ENCODE data around the gene SERINC2. TPM values are rescaled to one million over a fixed set of nuclear protein-coding genes. Genes with fewer than 3 reads are reported as not detected.
A peak's percentile ranks its signal among the peaks of the same experiment; 100 is the strongest.
"Not testable (repeated sequence)": the region's sequence is repeated elsewhere in the genome, so short reads cannot be mapped to it uniquely, and the experiment has no call there.

Gene SERINC2
- total RNA-seq, 1 experiment from 2014 or later: 18.9 TPM

DNA sequence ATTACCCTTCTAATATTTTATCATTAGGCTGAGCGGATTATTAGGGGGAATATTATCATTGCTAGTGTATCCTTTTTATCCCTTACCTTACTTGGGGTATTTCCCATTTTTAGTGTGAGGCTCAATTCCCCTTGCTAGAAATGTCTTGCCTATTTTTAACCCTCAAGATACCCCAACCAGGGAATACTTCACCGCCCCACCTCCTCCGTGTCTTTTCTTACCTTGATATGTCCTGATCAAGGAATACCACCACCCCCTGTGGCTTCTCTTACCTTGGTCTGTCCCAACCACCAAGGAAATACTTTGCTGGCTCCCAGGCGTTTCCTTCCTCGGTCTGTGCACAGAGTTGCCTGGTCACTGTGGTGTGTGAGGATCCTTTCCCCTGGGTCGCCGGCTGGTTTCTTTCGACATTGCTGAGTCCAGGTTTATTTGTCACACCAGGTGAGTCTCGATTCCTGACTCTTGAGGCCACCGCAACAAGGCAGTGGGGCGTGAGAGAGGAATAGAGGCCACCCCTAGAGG, 57.8 kb downstream of the SERINC2 start:
- DNase-seq (ENCODE audit: low spot score): no peak

DNA sequence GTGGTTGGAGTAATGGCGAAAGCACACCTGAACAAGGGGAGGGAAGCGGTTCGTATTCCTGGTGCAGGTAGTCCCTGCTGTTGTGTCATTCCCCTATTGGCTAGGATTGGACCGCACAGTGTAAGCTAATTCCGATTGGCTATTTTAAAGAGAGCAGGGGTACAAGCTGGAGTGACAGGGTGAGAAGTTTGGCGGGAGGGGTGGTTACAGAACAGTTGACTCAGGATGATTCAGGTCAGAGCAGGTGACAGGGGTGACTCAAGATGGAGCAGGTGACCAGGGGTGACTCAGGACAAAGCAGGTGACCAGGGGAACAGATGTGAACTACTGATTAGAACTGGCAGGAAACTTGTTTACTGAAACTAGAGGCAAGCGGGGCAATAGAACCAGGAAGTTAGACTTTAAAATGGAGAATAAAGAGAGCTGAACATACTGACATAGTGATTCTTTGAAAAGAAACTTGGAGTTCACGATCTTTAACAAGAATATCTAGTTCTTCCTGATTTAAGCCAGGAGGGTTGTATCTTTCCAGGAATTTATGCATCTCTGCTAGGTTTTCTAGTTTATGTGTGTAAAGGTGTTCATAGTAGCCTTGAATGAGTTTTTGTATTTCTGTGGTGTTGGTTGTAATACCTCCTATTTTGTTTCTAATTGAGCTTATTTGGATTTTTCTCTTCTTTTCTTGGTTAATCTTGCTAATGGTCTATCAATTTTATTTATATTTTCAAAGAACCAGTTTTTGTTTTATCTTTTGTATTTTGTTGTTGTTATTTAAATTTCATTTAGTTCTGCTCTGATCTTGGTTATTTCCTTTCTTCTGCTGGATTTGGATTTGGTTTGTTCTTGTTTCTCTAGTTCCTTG, 58.7 kb downstream of the SERINC2 start:
- peak; percentile 70 for DNase-seq (ENCODE audit: low spot score)

DNA sequence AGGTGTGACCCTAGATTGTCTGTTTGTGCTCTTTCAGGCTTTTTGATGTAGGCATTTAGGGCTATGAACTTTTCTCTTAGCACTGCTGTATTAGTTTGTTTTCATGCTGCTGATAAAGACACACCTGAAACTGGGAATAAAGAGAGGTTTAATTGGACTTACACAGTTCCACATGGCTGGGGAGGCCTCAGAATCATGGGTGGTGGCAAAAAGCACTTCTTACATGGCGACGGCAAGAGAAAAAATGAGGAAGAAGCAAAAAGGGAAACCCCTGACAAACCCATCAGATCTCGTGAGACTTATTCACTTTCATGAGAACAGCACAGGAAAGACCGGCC, 59.3 kb downstream of the SERINC2 start:
- DNase-seq (ENCODE audit: low spot score): not testable (repeated sequence)

DNA sequence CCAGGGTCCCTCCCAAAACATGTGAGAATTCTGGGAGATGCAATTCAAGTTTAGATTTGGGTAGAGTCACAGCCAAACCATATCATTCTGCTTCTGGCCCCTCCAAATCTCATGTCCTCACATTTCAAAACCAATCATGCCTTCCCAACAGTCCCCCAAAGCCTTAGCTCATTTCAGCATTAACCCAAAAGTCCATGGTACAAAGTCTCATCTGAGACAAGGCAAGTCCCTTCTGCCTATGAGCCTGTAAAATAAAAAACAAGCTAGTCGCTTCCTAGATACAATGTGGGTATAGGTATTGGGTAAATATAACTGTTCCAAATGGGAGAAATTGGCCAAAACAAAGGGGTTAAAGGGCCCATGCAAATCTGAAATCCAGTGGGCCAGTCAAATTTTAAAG, 59.7 kb downstream of the SERINC2 start:
- not testable (repeated sequence) for DNase-seq (ENCODE audit: low spot score)

DNA sequence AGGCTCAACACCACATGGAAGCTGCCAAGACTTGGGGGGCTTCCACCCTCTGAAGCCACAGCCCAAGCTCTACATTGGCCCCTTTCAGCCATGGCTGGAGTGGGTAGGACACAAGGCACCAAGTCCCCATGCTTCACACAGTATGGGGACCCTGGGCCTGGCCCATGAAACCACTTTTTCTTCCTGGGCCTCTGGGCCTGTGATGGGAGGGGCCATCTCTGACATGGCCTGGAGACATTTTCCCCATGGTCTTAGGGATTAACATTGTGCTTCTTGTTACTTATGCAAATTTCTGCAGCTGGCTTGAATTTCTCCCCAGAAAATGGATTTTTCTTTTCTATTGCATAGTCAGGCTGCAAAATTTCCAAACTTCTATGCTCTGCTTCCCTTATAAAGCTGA, 60.5 kb downstream of the SERINC2 start:
- DNase-seq (ENCODE audit: low spot score): not testable (repeated sequence)

DNA sequence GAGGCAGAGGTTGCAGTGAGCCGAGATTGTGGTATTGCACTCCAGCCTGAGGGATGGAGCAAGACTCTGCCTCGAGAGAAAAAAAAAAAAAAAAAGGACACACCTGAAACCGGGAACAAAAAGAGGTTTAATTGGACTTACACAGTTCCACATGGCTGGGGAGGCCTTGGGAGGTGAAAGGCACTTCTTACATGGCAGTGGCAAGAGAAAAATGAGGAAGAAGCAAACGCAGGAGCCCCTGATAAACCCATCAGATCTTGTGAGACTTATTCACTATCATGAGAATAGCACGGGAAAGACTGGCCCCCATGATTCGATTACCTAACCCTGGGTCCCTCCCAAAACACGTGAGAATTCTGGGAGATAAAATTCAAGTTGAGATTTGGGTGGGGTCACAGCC, 61.6 kb downstream of the SERINC2 start:
- not testable (repeated sequence) for DNase-seq (ENCODE audit: low spot score)

DNA sequence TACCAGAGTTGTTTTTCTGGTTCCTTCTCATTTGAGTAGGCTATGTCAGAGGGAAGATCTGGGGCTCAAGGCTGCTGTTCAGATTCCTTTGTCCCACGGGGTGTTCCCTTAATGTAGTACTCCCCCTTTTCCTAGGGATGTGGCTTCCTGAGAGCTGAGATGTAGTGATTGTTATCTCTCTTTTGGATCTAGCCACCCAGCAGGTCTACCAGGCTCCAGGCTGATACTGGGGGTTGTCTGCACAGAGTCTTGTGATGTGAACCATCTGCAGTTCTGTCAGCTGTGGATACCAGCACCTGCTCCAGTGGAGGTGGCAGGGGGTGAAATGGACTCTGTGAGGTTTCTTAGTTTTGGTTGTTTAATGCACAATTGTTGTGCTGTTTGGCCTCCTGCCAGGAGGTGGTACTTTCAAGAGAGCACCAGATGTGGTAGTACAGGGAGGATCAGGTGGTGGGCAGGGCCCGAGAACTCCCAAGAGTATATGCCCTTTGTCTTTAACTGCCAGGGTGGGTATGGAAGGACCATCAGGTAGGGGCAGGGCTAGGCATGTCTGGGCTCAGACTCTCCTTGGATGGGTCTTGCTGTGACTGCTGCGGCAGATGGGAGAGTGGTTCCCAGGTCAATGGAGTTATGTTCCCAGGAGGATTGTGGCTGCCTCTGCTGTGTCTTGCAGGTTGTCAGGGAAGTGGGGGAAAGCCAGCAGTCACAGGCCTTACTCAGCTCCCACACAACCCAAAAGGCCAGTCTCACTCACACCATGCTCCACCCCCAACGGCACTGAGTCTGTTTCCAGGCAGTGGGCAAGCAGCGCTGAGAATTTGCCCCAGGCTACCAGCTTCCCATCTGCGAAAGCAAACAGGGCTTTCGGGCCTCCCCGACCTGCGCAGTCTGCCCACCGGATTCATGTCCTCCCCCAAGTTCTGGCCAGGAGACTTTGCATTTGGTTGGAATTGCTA, 64.2 kb downstream of the SERINC2 start:
- DNase-seq (ENCODE audit: low spot score): peak; percentile 52

DNA sequence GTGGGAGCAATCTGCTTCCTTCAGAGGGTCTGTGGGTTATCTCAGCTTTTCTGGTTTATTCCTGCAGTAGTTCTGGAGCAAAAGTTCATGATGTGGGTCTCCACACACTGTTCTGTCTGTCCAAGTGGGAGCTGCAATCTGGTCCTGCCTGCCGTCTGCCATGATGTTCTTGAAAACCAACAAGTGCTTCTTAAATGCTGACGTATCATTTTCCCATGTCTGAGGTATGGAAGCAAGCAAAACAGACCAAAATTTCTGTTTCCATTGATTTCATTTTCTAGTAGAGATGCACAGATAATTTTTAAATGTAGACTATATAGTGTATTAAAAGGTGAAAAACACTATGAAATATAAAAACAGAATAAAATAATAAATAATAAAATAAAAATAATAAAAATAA, 65.2 kb downstream of the SERINC2 start:
- no peak for DNase-seq (ENCODE audit: low spot score)

DNA sequence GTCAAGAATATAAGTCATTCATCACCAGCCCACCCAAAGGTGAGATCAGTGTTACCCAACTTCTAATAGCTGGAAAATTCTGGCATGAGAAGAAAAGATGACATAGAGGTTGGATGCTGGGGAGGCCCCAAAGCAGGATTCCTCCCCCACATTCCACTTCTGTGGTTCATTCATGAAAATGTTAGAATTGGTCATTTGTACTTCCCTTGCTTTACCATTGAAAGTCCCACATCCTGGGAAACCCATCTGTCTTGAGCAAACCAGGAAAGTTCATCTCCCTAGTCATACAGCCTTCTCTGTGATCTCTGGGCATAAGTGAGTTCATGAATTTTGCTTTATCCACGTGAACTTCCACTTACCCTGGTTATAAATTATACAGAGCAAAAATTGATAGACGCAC, 66.8 kb downstream of the SERINC2 start:
- no peak for DNase-seq (ENCODE audit: low spot score)

DNA sequence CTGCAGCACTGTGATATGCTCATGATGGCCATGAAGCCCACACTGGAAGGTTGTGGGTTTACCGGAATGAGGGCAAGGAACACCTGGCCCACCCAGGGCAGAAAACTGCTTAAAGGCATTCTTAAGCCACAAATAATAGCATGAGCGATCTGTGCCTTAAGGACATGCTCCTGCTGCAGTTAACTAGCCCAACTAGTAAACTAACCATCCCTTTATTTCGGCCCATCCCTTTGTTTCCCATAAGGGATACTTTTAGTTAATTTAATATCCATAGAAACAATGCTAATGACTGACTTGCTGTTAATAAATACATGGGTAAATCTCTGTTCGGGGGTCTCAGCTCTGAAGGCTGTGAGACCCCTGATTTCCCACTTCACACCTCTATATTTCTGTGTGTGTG, 67.4 kb downstream of the SERINC2 start:
- not testable (repeated sequence) for DNase-seq (ENCODE audit: low spot score)

DNA sequence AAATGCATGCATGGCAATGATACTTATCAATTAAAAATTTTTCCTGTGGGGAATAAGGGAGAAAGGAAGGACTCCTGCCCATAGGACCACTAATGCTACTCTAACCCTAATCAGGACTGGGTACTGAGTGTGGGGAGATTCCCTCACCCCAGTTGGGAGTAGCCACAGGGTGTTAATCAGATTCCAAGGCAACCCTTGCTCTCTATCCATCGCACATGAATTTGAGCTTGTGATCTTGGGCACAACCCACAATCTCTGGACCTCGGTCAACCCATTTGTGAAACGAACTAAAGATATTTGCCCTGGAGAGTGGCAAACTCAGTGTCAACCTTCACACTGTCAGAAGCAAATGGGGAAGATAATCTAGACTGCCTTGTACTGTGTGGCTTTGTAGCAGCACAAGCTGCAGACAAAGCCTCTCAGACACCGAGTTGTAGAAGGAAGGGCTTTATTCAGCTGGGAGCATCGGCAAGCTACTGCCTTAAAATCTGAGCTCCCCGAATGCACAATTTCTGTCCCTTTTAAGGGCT, 69.5 kb downstream of the SERINC2 start:
- no peak for DNase-seq (ENCODE audit: low spot score)

DNA sequence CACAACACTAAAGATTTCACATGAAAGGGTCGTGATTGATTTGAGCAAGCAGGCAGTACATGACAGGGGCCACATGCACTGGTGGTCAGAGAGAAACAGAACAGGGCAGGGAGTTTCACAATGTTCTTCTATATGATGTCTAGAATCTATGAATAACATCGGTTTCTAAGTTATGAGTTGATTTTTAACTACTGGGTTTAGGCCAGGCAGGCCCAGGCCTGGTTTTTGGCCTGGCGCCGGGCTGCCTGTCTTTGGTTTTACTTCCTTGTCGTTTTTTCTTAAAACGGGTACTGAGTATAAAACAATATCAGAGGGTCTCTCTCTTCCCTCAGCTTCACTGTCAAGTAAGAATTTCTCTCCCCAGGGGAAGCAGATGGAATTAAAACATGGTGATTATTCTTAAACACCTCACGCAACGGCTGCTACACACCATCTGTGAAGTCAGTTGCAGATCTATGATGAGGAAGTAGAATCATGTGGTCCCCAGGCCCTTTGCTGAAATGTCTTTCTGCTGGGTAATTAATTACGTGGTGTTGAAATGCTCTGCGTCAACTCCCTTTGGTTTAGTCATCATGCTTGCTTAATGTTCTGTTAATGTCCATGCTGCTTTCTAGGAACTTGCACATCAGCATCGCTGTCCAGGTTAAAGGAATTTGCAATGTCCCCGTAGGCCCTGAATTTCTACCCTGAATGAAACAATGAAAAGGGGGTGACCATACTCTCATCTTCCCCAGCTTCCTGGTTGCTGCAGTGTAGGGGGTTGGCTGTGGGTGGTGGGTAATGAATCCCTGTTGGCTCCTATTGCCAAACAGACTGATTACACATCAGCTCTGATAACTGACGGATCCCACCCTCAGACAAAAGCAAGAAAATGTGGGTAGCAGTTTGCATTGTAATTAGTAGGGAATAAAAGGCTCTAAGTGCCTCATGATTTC, 70.3 kb downstream of the SERINC2 start:
- DNase-seq (ENCODE audit: low spot score): peak; percentile 80

Other genes starting within 250 kb of the SERINC2 start
- gene NKAIN1, start 173.3 kb upstream of the SERINC2 start, total RNA-seq (2014; rRNA removed; shearing (Covaris generic)): 2.5 and 3.3 TPM in 2 replicates
- gene SNRNP40, start 116.4 kb upstream of the SERINC2 start, total RNA-seq (2014; rRNA removed; shearing (Covaris generic)): 88.1 and 89.8 TPM in 2 replicates
- gene ZCCHC17, start 116.2 kb upstream of the SERINC2 start, total RNA-seq (2014; rRNA removed; shearing (Covaris generic)): 37.5 and 37.6 TPM in 2 replicates
- 9.0 and 19.5 TPM in 2 replicates for gene FABP3, start 40.1 kb upstream of the SERINC2 start, total RNA-seq (2014; rRNA removed; shearing (Covaris generic))
- gene TINAGL1, start 163.3 kb downstream of the SERINC2 start, total RNA-seq (2014; rRNA removed; shearing (Covaris generic)): 178 and 257 TPM in 2 replicates
- gene HCRTR1, start 204.5 kb downstream of the SERINC2 start, total RNA-seq (2014; rRNA removed; shearing (Covaris generic)): not detected in 2 replicates
- gene PEF1, start 231.7 kb downstream of the SERINC2 start, total RNA-seq (2014; rRNA removed; shearing (Covaris generic)): 62.2 and 62.7 TPM in 2 replicates